Measurements from ENCODE around the gene MAP3K7CL.

MAP3K7CL gene

GRCh38 chr21:29149808-29150425 lies 19.5 kb downstream of the MAP3K7CL start:
- DNase-seq (ENCODE audit: low read depth, low spot score): no peak

GRCh38 chr21:29151931-29152330 lies 21.5 kb downstream of the MAP3K7CL start:
- TF ChIP-seq CTCF (IDR thresholded peaks at IDR 0.05; ENCODE audit: insufficient read depth, low read length, missing control alignments): no peak
- POLR2A ChIA-PET: no interaction called here
- DNase-seq (ENCODE audit: low read depth, low spot score): no peak
- CTCF ChIA-PET: interaction anchor here (0.9 to 2.2 kb wide), 3 partner anchors 9 to 62 kb away, joined by 3 to 7 read pairs (median 5); no protein-coding TSS in a partner anchor
- no peak overlapping the region for H3K4me3 ChIP-seq (ENCODE audit: low read depth, low read length)

More at GRCh38 chr21:29149808-29150425, 19.5 kb downstream of the MAP3K7CL start:
- H3K4me3 ChIP-seq (ENCODE audit: low read depth, low read length): no peak overlapping the region
- ChIA-PET POLR2A (interaction anchor here (1.3 kb wide), 1 partner anchor 35 kb away, joined by 4 read pairs; no protein-coding TSS in a partner anchor), CTCF (interaction anchor here (1.0 to 2.2 kb wide), 9 partner anchors 10 to 223 kb away, joined by 3 to 9 read pairs (median 4); no protein-coding TSS in a partner anchor)
- TF ChIP-seq CTCF (IDR thresholded peaks at IDR 0.05; ENCODE audit: insufficient read depth, low read length, missing control alignments): no peak

DNA sequence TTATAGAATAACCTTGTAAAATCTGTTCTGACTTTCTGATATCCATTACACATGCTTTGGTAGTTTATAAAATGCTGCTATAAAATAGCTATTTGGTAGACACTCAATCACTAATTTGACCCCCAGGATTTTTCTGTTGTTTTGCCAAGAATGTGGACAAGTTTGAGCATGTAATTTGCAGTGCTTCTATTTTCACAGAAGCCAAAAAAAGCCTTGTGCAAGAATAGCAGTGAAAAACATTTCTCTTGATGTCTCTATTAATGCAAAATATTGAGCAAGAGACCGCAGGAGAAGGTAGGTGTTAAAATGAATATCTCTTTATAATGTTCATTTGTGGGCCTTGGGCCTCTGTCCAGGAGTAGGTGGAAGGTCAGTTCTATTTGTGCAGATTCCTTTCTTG lies 22.5 kb downstream of the MAP3K7CL start:
- POLR2A ChIA-PET: no interaction called here
- CTCF ChIA-PET: interaction anchor here (1.2 to 2.2 kb wide), 3 partner anchors 8 to 219 kb away, joined by 3 to 7 read pairs (median 3); no protein-coding TSS in a partner anchor
- H3K4me3 ChIP-seq (ENCODE audit: low read depth, low read length): no peak overlapping the region

DNA sequence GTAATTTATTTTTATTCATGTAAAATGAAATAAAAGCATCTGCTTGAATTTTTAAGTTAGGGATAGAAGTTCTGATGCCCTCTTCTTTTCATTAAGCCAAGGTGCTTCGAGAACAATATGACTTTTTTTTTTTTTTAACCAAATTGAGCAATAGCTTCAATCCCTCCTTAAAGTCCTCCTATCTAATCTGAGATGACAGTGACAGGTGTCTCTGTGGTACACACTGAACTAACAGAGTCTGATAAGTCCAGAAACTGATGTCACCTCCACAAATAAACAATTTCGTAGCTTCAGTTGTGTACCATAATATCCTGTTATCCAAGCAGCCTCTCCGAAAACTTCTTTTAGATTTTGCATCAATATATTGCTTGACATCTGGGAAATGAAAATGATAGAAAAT lies 23.8 kb downstream of the MAP3K7CL start:
- no peak for DNase-seq (ENCODE audit: low read depth, low spot score)
- no peak for TF ChIP-seq CTCF (IDR thresholded peaks at IDR 0.05; ENCODE audit: insufficient read depth, low read length, missing control alignments)
- ChIA-PET CTCF (interaction anchor here (0.9 to 3.1 kb wide), 6 partner anchors 10 to 219 kb away, joined by 3 to 17 read pairs (median 4); no protein-coding TSS in a partner anchor), POLR2A (no interaction called here)
- H3K4me3 ChIP-seq (ENCODE audit: low read depth, low read length): no peak overlapping the region

More for the DNA sequence above, 22.5 kb downstream of the MAP3K7CL start:
- no peak for TF ChIP-seq CTCF (IDR thresholded peaks at IDR 0.05; ENCODE audit: insufficient read depth, low read length, missing control alignments)
- DNase-seq (ENCODE audit: low read depth, low spot score): no peak

DNA sequence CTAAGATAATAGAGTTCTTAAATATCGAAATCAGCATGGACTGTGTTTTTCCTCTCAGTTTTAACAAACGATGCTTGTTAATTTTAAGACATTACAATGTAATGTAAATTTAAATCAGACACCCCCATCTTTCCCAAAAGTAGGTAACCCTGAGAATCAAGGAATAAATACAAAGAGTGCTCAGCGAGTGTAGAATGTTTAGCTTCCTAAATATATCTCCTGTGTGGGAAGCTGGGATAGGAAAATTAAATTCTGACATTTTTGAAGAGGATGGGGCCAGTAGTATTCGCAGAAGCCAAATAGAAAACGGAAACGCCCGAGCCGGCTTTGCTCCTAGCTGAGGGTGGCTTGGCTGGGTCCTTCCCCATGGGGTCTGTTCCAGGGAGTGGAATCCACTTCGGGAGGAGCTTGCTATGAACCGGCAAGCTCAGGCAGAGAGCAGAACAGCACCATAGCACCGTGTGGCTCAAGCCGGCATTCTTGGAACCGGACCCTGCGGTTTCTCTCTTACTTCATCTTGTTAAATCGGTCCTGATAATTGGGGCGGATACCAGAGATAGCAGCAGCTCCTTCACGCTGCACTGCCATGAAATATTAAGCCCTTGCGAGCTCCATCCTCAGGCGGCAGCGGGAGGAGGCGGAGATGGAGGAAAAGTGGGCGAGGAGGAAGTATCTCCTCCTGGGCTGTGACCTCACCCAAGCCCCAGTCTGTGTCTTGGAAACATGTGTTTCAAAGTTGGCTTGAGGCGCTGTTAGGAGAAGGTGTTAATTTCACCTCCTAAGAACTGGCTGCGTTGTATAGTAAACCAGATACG lies 24.9 kb downstream of the MAP3K7CL start:
- CTCF ChIA-PET: interaction anchor here (0.8 to 3.1 kb wide), 7 partner anchors 9 to 113 kb away, joined by 3 to 17 read pairs (median 4); no protein-coding TSS in a partner anchor
- peak; percentile 51 for DNase-seq (ENCODE audit: low read depth, low spot score)
- H3K4me3 ChIP-seq (ENCODE audit: low read depth, low read length): peak overlapping the region; percentile 37
- POLR2A ChIA-PET: interaction anchor here (0.6 to 0.7 kb wide), 2 partner anchors 10 to 24 kb away, joined by 3 to 5 read pairs; no protein-coding TSS in a partner anchor
- no peak for TF ChIP-seq CTCF (IDR thresholded peaks at IDR 0.05; ENCODE audit: insufficient read depth, low read length, missing control alignments)

DNA sequence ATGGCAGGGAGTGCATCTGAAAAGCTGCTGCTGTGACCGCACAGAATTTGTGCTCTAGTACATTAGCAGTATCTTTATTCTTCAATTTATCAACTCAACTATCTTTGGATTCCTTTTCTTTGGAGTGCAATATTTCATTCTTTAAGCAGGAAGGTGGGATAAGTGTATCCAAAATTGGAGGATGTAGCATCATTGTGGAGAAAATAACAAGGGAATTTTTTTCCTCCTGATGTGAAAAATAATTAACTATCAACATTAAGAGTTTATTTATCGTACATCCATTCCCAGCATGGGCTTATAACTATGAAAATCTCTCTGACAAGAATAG lies 25.5 kb downstream of the MAP3K7CL start:
- H3K4me3 ChIP-seq (ENCODE audit: low read depth, low read length): no peak overlapping the region
- DNase-seq (ENCODE audit: low read depth, low spot score): no peak
- ChIA-PET POLR2A (interaction anchor here (0.6 to 0.7 kb wide), 2 partner anchors 11 to 25 kb away, joined by 3 to 5 read pairs; no protein-coding TSS in a partner anchor), CTCF (interaction anchor here (0.8 to 3.1 kb wide), 3 partner anchors 9 to 112 kb away, joined by 3 to 17 read pairs (median 4); no protein-coding TSS in a partner anchor)
- no peak for TF ChIP-seq CTCF (IDR thresholded peaks at IDR 0.05; ENCODE audit: insufficient read depth, low read length, missing control alignments)
